RWPE2 (cell line): ENCODE measurements around the gene GPR17.

Experiments
- ATAC-seq: fragments of 200-7000 bp; cut with Tn5 transposase; 3 replicates; pipeline ENCODE4 v1.9.1; 2021; ENCODE audit warnings: low read depth
- DNase-seq: peaks from one replicate; pipeline ENCODE4 v3.0.0-alpha.2; 2020; ENCODE audit warnings: low spot score
- H3K27ac ChIP-seq: fragments of 450-650 bp; 2 replicates; pipeline ENCODE4 v1.5.1; 2017; ENCODE audit warnings: mild to moderate bottlenecking; ENCODE audit not compliant: poor library complexity, severe bottlenecking
- H3K27me3 ChIP-seq: fragments of 250-450 bp; sonication (Bioruptor Pico); 2 replicates; pipeline ENCODE4 v1.5.1; 2021; ENCODE audit warnings: mild to moderate bottlenecking, moderate library complexity; ENCODE audit not compliant: insufficient read depth, poor library complexity, severe bottlenecking
- H3K36me3 ChIP-seq: fragments of 250-450 bp; sonication (Bioruptor Pico); 2 replicates; pipeline ENCODE4 v1.5.1; 2020; ENCODE audit warnings: low read depth, mild to moderate bottlenecking, moderate library complexity
- H3K4me1 ChIP-seq: fragments of 250-450 bp; sonication (Bioruptor Pico); 2 replicates; pipeline ENCODE4 v1.5.1; 2021; ENCODE audit warnings: mild to moderate bottlenecking, moderate library complexity; ENCODE audit not compliant: insufficient read depth, poor library complexity, severe bottlenecking
- H3K4me3 ChIP-seq: fragments of 250-450 bp; sonication (Bioruptor Pico); 2 replicates; pipeline ENCODE4 v1.5.1; 2021; ENCODE audit warnings: mild to moderate bottlenecking, moderate library complexity; ENCODE audit not compliant: severe bottlenecking
- H3K9me3 ChIP-seq: fragments of 250-450 bp; sonication (Bioruptor Pico); 2 replicates; pipeline ENCODE4 v1.5.1; 2021; ENCODE audit warnings: mild to moderate bottlenecking, moderate library complexity; ENCODE audit not compliant: severe bottlenecking
- TF ChIP-seq, protein P1 (sequence below): fragments of 450-650 bp; IDR thresholded peaks from one replicate; pipeline ENCODE4 v1.5.1; 2017; ENCODE audit warnings: mild to moderate bottlenecking, moderate library complexity; ENCODE audit not compliant: poor library complexity, severe bottlenecking

GPR17 gene

DNA sequence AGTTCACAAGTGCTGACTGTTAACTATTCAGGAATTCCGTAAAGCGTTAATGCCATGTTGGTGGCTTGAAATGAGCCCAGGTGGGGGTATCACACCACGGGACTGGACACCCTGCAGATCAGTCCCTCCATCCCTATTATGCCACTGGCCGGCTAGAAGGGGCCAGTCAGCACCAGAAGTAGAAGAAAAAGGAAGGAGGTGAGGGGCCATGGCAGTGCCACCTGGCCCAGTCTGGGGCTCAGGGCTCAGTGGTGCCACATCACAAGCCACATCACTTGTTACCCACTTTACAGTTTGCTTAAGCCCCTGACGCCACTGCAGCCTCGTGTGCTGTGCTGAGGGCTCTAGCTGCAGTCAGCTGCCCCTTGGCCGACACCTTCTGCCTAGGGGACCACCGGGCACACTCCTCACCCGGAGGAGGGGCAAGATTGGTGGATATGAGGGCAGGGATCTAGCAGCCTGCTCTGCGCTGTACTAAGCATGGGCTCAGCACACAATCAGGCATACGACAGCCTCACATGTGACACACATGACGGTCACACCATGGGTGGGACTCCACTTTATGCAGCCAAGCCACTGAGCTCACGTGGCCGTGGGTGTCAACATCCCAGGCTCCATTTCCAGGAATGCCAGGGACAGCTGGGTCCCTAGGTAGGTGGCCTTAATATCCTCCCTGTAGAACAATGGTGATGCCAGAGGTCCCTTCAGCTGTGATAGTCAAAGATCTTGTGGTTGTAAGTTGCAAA is 25.8 kb downstream of the GPR17 start:
- H3K4me3 ChIP-seq, result no peak overlapping the region
- TF ChIP-seq, protein P1, sequence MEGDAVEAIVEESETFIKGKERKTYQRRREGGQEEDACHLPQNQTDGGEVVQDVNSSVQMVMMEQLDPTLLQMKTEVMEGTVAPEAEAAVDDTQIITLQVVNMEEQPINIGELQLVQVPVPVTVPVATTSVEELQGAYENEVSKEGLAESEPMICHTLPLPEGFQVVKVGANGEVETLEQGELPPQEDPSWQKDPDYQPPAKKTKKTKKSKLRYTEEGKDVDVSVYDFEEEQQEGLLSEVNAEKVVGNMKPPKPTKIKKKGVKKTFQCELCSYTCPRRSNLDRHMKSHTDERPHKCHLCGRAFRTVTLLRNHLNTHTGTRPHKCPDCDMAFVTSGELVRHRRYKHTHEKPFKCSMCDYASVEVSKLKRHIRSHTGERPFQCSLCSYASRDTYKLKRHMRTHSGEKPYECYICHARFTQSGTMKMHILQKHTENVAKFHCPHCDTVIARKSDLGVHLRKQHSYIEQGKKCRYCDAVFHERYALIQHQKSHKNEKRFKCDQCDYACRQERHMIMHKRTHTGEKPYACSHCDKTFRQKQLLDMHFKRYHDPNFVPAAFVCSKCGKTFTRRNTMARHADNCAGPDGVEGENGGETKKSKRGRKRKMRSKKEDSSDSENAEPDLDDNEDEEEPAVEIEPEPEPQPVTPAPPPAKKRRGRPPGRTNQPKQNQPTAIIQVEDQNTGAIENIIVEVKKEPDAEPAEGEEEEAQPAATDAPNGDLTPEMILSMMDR, result no peak
- H3K4me1 ChIP-seq, result no peaks in the 10 kb centered on the region
- no peak for ATAC-seq
- H3K36me3 ChIP-seq, result no peaks in the 10 kb centered on the region
- H3K9me3 ChIP-seq, result no peaks in the 10 kb centered on the region
- no peak overlapping the region for H3K27ac ChIP-seq
- DNase-seq, result no peak
- H3K27me3 ChIP-seq, result peaks cover 20% of the 10 kb centered on the region

DNA sequence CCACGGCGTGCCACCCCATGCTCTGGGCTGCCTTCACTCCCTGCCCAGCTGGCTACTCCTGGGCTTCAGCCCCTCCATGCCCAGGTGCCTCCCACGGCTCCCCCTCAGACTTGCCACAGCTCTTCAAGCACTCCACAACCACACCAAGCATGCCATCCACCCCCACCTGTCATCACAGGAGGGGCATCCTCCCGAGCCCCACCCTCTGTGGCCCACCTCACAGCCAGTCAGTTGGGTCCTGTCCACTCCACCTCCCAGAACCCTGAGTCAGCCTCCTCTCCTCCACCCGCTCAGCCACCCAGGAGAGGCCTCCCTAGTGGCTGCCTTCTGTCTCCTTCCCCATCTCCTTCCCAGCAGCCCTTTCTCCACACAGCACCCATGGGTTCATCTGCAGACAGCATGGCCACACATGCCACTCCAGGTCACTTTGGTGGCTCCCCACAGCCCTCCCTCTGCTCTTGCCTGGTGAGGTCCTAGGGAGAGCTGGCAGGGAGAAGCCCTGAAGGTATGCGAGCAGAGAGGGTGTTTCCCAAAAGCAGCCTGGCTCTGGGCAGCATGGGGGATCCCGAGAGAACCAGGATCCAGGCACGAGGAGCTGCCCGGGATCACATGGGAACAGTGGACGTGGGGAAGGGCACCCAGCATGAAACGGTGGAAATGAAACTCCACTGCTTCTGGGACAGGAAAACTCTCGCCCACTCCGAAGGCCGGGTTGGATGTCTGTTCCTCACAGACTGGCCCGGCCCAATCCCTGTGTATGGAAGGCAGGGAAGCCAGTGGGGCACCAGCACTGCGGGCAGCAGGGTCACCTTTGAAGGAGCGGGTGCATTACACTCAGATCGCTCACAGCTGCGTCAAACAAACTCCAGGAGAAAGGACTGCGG is 26.6 kb downstream of the GPR17 start:
- TF ChIP-seq, protein P1, result no peak
- DNase-seq (no peak), ATAC-seq (0 out of 3 replicates have a peak, but pooled peaks have one; percentile 6)
- H3K27ac ChIP-seq, result no peak overlapping the region
- H3K4me3 ChIP-seq, result no peak overlapping the region
- no peaks in the 10 kb centered on the region for H3K36me3 ChIP-seq
- H3K4me1 ChIP-seq, result no peaks in the 10 kb centered on the region
- no peaks in the 10 kb centered on the region for H3K9me3 ChIP-seq
- peaks cover 20% of the 10 kb centered on the region for H3K27me3 ChIP-seq

DNA sequence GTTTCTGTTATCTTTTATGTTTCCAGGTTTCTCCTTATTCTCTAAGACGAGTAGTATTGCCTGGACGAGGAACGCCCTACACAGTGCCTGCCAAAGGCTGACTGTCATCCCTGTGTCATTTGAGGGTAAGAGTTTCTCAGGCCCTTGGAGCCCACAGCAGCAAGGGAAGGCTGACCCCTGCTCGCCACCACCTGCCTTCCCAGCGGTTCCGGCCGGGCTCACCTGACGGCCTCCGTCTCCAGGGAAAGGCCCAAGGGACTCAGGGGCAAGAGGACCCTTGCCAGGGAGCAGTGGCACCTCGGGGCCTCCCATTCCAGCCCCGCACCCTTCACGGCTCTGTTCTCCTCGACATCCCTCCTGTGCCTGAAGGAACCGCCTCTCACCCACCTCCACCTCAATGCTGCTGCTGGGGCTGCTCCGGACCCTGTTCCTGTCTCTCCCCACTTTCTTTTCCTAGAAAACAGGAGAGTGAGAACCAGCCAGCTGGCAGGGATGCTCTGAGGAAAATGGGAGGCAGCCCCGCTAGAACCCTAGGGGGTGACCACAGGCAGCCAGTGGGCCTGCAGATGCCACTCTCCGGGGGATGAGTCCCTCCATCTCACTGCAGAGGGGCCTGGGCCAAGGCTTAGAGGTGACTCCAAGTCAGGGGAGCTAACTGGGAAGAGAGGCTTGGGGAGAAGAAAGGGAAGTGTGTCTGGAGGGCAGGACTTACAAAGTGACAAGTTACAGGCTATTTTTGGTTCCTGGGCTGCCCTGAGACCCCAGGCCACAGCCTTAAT is 27.5 kb downstream of the GPR17 start:
- ATAC-seq, result no peak
- DNase-seq, result no peak
- TF ChIP-seq, protein P1, result no peak

DNA sequence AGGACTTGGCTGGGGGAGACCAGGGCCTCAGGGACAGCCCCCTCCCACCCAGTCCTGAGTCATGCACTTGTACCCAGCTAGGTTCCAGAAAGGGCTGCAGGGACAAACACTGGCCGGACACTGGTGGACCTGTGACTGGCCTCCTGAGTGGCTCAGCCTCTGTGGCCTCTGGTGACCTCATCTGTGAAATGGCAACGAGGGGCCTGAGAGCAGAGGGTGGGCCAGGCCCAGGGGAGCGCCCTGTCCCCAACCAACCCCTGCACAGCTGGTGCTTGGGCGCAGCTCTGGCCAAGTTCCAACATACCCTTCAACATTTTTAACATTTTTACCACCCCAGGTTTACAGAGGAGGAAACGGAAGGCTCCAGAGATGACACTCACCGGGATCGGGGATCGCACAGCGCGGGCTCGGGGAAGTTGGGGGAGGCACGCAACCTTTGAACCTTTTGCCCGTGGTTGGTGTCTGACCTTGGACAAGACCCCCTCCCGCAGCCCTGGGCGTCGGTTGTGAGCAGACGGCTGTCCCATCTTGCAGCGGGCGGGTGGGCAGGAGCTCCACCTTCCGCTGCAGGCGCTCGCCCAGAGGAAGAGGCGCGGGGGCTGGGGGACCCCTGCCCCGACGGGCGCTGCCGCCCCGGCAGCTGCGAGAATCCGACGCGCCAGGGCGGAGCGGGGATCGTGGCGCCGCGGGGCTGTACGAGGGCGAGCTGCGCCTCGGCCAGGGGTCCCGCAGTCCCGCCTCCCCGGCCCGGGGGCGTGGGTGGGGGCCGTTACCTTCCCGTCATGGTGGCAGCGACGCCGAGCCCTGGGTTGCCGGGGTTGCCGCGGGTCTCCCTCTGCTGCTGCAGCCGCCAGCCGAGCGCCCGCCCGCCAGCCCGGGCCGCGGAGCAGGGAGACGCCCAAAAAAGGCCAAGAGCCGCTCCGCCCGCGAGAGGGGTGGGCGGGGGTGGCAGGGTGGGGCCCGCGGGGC is 28.6 kb downstream of the GPR17 start:
- Histone ChIP-seq H3K36me3 (no peaks in the 10 kb centered on the region), H3K27me3 (peaks cover 20% of the 10 kb centered on the region), H3K27ac (no peak overlapping the region), H3K9me3 (no peaks in the 10 kb centered on the region), H3K4me1 (no peaks in the 10 kb centered on the region), H3K4me3 (peak overlapping the region; percentile 40)
- TF ChIP-seq, protein P1, result no peak
- DNase-seq (no peak), ATAC-seq (peak; percentile 37; the same call in 2 of the 3 replicates)

More for the DNA sequence above, 27.5 kb downstream of the GPR17 start:
- no peaks in the 10 kb centered on the region for H3K9me3 ChIP-seq
- peaks cover 20% of the 10 kb centered on the region for H3K27me3 ChIP-seq
- no peak overlapping the region for H3K27ac ChIP-seq
- no peaks in the 10 kb centered on the region for H3K36me3 ChIP-seq
- H3K4me3 ChIP-seq, result no peak overlapping the region
- no peaks in the 10 kb centered on the region for H3K4me1 ChIP-seq
